HepG2 (cell line): ENCODE results near the gene PROC.

ENCODE experiments used
- CCDC6 ChIP-seq: sonication (generic); formaldehyde crosslinking; IDR thresholded peaks from 2 replicates; pipeline ENCODE4 v1.8.1; 2022; ENCODE audit warnings: mild to moderate bottlenecking, missing genetic modification reagents, moderate library complexity
- CTCF ChIP-seq: sonication (generic); formaldehyde crosslinking; IDR thresholded peaks from 2 replicates; pipeline ENCODE4 v1.5.0; 2020; ENCODE audit warnings: mild to moderate bottlenecking, missing genetic modification reagents, moderate library complexity
- USF2 ChIP-seq, 2 experiments: sonication (generic) in 1 of 2; formaldehyde crosslinking in 1 of 2; IDR thresholded peaks; 2 replicates each; pipeline versions ENCODE4 v1.5.1 to v1.6.1; 2011 to 2020; ENCODE audit warnings: borderline replicate concordance in 1 of 2, low read depth in 1 of 2, low read length in 1 of 2, mild to moderate bottlenecking in 1 of 2, missing genetic modification reagents in 1 of 2, moderate library complexity in 1 of 2
- ZBTB43 ChIP-seq: sonication (generic); formaldehyde crosslinking; conservative IDR thresholded peaks from 2 replicates; pipeline ENCODE4 v1.4.0; 2020; ENCODE audit warnings: missing genetic modification reagents
- ZKSCAN5 ChIP-seq: sonication (generic); formaldehyde crosslinking; IDR thresholded peaks from 2 replicates; pipeline ENCODE4 v1.5.1; 2020; ENCODE audit warnings: mild to moderate bottlenecking, missing genetic modification reagents
- ZKSCAN8 ChIP-seq: IDR thresholded peaks from 2 replicates; pipeline ENCODE4 v1.6.1; 2016; ENCODE audit warnings: borderline replicate concordance, missing genetic modification reagents, missing compliant biosample characterization

- TF ChIP-seq CCDC6 (CRISPR knock-in tag) (no peak; the same call in 1 of the 2 replicates), ZBTB43 (CRISPR knock-in tag) (peak; percentile 22), USF2 (IDR thresholded peaks at IDR 0.05; ENCODE audit: low read depth, low read length) (peak; percentile 52), USF2 (CRISPR knock-in tag; IDR thresholded peaks at IDR 0.05; ENCODE audit: borderline replicate concordance) (peak; percentile 81), ZKSCAN5 (CRISPR knock-in tag) (peak; percentile 82), ZKSCAN8 (CRISPR knock-in tag) (0 out of 2 replicates have a peak, but pooled peaks have one; percentile 15), CTCF (CRISPR knock-in tag) (peak; percentile 47)
Measured at GRCh38 chr2:127418300-127419111, at the start of gene PROC.
